Adrenal gland (tissue), 12 donors: ENCODE measurements around the gene GRIN3B. TPM values are rescaled to one million over a fixed set of nuclear protein-coding genes. Genes with fewer than 3 reads are reported as not detected.

Experiments used
- DNase-seq, 7 donors: peaks; one replicate each; pipeline ENCODE4 v3.0.0-alpha.2; 2019 to 2020
- H3K27ac ChIP-seq, 5 donors: fragments of 200-600 bp; sonication (generic) in 4 of 5; 1 replicate in 3 of 5; 2 replicates in 2 of 5; pipeline versions ENCODE4 v1.5.1 to v1.8.0; 2016 to 2020; ENCODE audit warnings: mild to moderate bottlenecking in 1 of 5
- H3K27me3 ChIP-seq: fragments of 200-600 bp; 2 replicates; pipeline ENCODE4 v1.8.0; 2021
- H3K36me3 ChIP-seq, 2 donors: fragments of 200-600 bp; replicated peaks in 1 of 2; 1 replicate in 1 of 2; 2 replicates in 1 of 2; pipeline versions ENCODE4 v1.5.1 to v1.8.0; 2018 to 2022
- H3K4me1 ChIP-seq, 2 donors: fragments of 200-600 bp; replicated peaks in 1 of 2; 1 replicate in 1 of 2; 2 replicates in 1 of 2; pipeline versions ENCODE4 v1.5.1 to v1.8.0; 2018 to 2021
- H3K4me3 ChIP-seq, 4 donors: fragments of 200-600 bp; sonication (generic) in 3 of 4; one replicate each; pipeline ENCODE4 v1.5.1; 2016 to 2018
- H3K9me3 ChIP-seq, 3 donors: fragments of 200-600 bp; sonication (generic) in 1 of 3; replicated peaks in 1 of 3; 1 replicate in 2 of 3; 2 replicates in 1 of 3; pipeline versions ENCODE4 v1.5.1 to v1.8.0; 2016 to 2021
- CTCF ChIP-seq, 6 experiments: fragments of 450-650 bp in 4 of 6; fragments of 200-600 bp in 2 of 6; sonication (generic) in 1 of 6; IDR thresholded peaks; 1 replicate in 5 of 6; 2 replicates in 1 of 6; pipeline versions ENCODE4 v1.5.1 to v1.8.0; 2016 to 2021; ENCODE audit warnings: antibody characterized with exemption in 6 of 6, mild to moderate bottlenecking in 2 of 6, moderate library complexity in 1 of 6
- POLR2A ChIP-seq, 2 donors: fragments of 450-650 bp; IDR thresholded peaks; one replicate each; pipeline ENCODE4 v1.6.1; 2017; ENCODE audit warnings: antibody characterized with exemption in 2 of 2, mild to moderate bottlenecking in 2 of 2, moderate library complexity in 1 of 2
- WGBS, 4 donors: extraction: QIAGEN DNeasy Blood & Tissue Kit in 2 of 4; methylation state at CpG; one replicate each; pipeline versions ENCODE4 v1.1.5 to v1.1.7; 2013 to 2017; 5-methylcytosine and 5-hydroxymethylcytosine counted together
- intact Hi-C, 2 donors: fragments of 100-400 bp; cut with DNase I; formaldehyde crosslinking; loops; one replicate each; pipeline versions ENCODE4 v1.14.1 to v1.15.0; 2022 to 2023
- polyA plus RNA-seq, 3 donors: library from polyadenylated mRNA; stranded (reverse); fragments of 200-250 nt in 2 of 3; fragments of 350-450 nt in 1 of 3; fragmentation: Illumina TruSeq in 1 of 3; extraction: RNeasy Lipid Tissue Mini Kit (QIAGEN cat#74804) in 1 of 3; gene quantifications; one replicate each; pipeline ENCODE4 v1.2.3, GENCODE V29; 2013 to 2014
- total RNA-seq, 9 donors: library from RNA; depleted of rRNA in 4 of 9; stranded (reverse); fragments of >200 nt in 4 of 9; fragments of 120-200 nt in 1 of 9; fragmentation: NEBNext Ultra II Directional in 1 of 9; extraction: Animal tissue kit (Norgen Biotek cat#: 25700) in 1 of 9; gene quantifications; one replicate each; pipeline versions ENCODE4 v1.1.0 to v1.2.4, GENCODE V29; 2013 to 2023
- donor health status: healthy with polysubstance abuse.
- donor health status: Bipolar disorder and iron deficiency.
- donor health status: DM: yes; HTN: yes; CAD: no.
- donor health status: DM: no; HTN: no; CAD: no.
- donor health status: DM: no; HTN: no; CAD: no.
- donor health status: DM: yes; HTN: yes; CAD: no.

GRIN3B gene
- total and polyA plus RNA-seq, 12 donors: 0.08 to 0.24 (median 0.16) TPM; not detected in 8

GRCh38 chr19:1009041-1009980, 9.1 kb downstream of the GRIN3B start:
- no peak for DNase-seq
- 82 to 94% (median 87%) methylated on average over 33 to 92 of the region's 92 CpGs for WGBS, 4 donors
- H3K9me3 ChIP-seq: no peaks in the 10 kb centered on the region
- no peaks in the 10 kb centered on the region for H3K4me1 ChIP-seq
- no peak overlapping the region for H3K4me3 ChIP-seq
- intact Hi-C loops: no loop called here
- H3K27ac ChIP-seq: no peak overlapping the region
- TF ChIP-seq CTCF (IDR thresholded peaks at IDR 0.05): no peak
- no peak for TF ChIP-seq POLR2A (IDR thresholded peaks at IDR 0.05)
- no peaks in the 10 kb centered on the region for H3K27me3 ChIP-seq
- peaks cover 0 to 48% of the 10 kb centered on the region in 2 donors for H3K36me3 ChIP-seq

- no peak for DNase-seq
- 82 to 98% (median 87%) methylated on average over 11 to 29 of the region's 29 CpGs for whole genome bisulfite sequencing, 4 donors
- H3K36me3 ChIP-seq: peaks cover 0 to 48% of the 10 kb centered on the region in 2 donors
Observed at GRCh38 chr19:1009981-1010538, 9.8 kb downstream of the GRIN3B start.

GRCh38 chr19:1010586-1011510, 10.6 kb downstream of the GRIN3B start:
- H3K27ac ChIP-seq: no peak overlapping the region
- H3K36me3 ChIP-seq: peaks cover 0 to 48% of the 10 kb centered on the region in 2 donors
- TF ChIP-seq CTCF (IDR thresholded peaks at IDR 0.05) (no peak), POLR2A (IDR thresholded peaks at IDR 0.05) (no peak)
- intact Hi-C loops: no loop called here
- H3K9me3 ChIP-seq: no peaks in the 10 kb centered on the region
- no peak overlapping the region for H3K4me3 ChIP-seq
- no peak for DNase-seq
- 92 to 97% (median 92%) methylated on average over 38 to 56 of the region's 56 CpGs for WGBS, 4 donors
- H3K27me3 ChIP-seq: no peaks in the 10 kb centered on the region
- peaks cover 0 to 5% of the 10 kb centered on the region in 2 donors for H3K4me1 ChIP-seq

More at GRCh38 chr19:1009981-1010538, 9.8 kb downstream of the GRIN3B start:
- no peaks in the 10 kb centered on the region for H3K4me1 ChIP-seq
- no peaks in the 10 kb centered on the region for H3K27me3 ChIP-seq
- H3K4me3 ChIP-seq: no peak overlapping the region
- H3K9me3 ChIP-seq: no peaks in the 10 kb centered on the region
- intact Hi-C loops: no loop called here
- H3K27ac ChIP-seq: no peak overlapping the region
- no peak for TF ChIP-seq CTCF (IDR thresholded peaks at IDR 0.05)
- TF ChIP-seq POLR2A (IDR thresholded peaks at IDR 0.05): no peak
